Spleen (tissue), 3 donors: ENCODE results near the gene BATF.

Experiments used
- POLR2A ChIP-seq, 3 donors: fragments of 450-650 bp; IDR thresholded peaks; one replicate each; pipeline ENCODE4 v1.5.1; 2017; ENCODE audit warnings: antibody characterized with exemption in 3 of 3, mild to moderate bottlenecking in 1 of 3
- POLR2AphosphoS5 ChIP-seq, 3 donors: sonication (generic); formaldehyde crosslinking; IDR thresholded peaks; one replicate each; pipeline ENCODE4 v1.5.1; 2017; ENCODE audit warnings: antibody characterized with exemption in 3 of 3

DNA sequence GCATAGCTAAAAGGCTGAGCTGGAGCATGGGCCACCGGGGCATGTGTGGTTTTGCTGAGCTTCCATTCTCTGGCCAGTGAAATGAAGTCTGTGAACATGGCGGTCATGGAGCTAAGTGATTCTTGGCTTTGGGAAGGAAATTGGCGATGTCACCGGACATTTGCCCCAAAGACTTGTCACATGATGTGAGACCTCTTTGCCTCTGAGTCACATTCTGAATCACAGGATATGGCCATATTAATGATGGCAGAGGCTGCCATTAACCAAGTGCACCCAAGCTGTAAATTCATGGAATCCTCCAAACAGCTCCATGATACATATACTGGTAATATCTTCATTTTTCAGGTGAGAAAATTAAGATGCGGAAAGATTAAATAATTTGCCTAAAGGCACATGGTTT, 27.4 kb upstream of the BATF start:
- no peak for TF ChIP-seq POLR2AphosphoS5 (IDR thresholded peaks at IDR 0.05)
- no peak for TF ChIP-seq POLR2A (IDR thresholded peaks at IDR 0.05)
